Testis (tissue), 2 donors: ENCODE data around the gene RBM6.

Experiments used
- CTCF ChIP-seq, 3 experiments: fragments of 450-650 bp in 2 of 3; fragments of 200-600 bp in 1 of 3; sonication (generic) in 1 of 3; IDR thresholded peaks; one replicate each; pipeline ENCODE4 v1.5.1; 2016 to 2019; ENCODE audit warnings: antibody characterized with exemption in 3 of 3, mild to moderate bottlenecking in 2 of 3, moderate library complexity in 1 of 3
- POLR2A ChIP-seq: fragments of 450-650 bp; IDR thresholded peaks from one replicate; pipeline ENCODE4 v1.6.1; 2017; ENCODE audit warnings: antibody characterized with exemption, mild to moderate bottlenecking, moderate library complexity

- TF ChIP-seq CTCF (IDR thresholded peaks at IDR 0.05): no peak
- TF ChIP-seq POLR2A: no peak
Measured at GRCh38 chr3:49927798-49928197, 12.2 kb upstream of the RBM6 start.
